Lower leg skin (tissue), 4 donors: ENCODE measurements around the gene ASH1L. TPM values are rescaled to one million over a fixed set of nuclear protein-coding genes. Genes with fewer than 3 reads are reported as not detected.

Experiments used
- DNase-seq, 2 donors: peaks; one replicate each; pipeline ENCODE4 v3.0.0-alpha.2; 2019; ENCODE audit warnings: low spot score in 2 of 2
- H3K4me3 ChIP-seq: fragments of 200-600 bp; sonication (generic); 2 replicates; pipeline ENCODE4 v1.5.1; 2017; ENCODE audit warnings: mild to moderate bottlenecking, low read depth; ENCODE audit not compliant: poor library complexity, severe bottlenecking
- CTCF ChIP-seq, 3 donors: fragments of 450-650 bp; IDR thresholded peaks; one replicate each; pipeline ENCODE4 v1.5.1; 2016; ENCODE audit warnings: antibody characterized with exemption in 3 of 3, mild to moderate bottlenecking in 3 of 3, moderate library complexity in 2 of 3
- POLR2A ChIP-seq, 2 donors: fragments of 450-650 bp; IDR thresholded peaks; one replicate each; pipeline ENCODE4 v1.6.1; 2016 to 2017; ENCODE audit warnings: antibody characterized with exemption in 2 of 2, mild to moderate bottlenecking in 1 of 2, moderate library complexity in 1 of 2
- WGBS, 2 donors: methylation state at CpG; one replicate each; pipeline ENCODE4 v1.1.5; 2018; 5-methylcytosine and 5-hydroxymethylcytosine counted together
- intact Hi-C: fragments of 100-400 bp; cut with DNase I; formaldehyde crosslinking; loops from one replicate; pipeline ENCODE4 v1.15.0; 2023; ENCODE audit warnings: low total_unique reads
- total RNA-seq, 4 donors: library from RNA; depleted of rRNA; stranded (reverse); fragments of >200 nt; gene quantifications; one replicate each; pipeline ENCODE4 v1.1.0, GENCODE V29; 2016

The ASH1L gene
- total RNA-seq, 4 donors from 2014 or later = 40.6 to 59.4 (median 49.9) TPM

GRCh38 chr1:155308493-155309422 lies 253.8 kb downstream of the ASH1L start, which contains the start of gene FDPS:
TSS of gene FDPS (plus strand) at chr1:155308866. CDS start at chr1:155309790, 924 bp downstream.
- peak within 1 kb of the TSS; percentile 71 for H3K4me3 ChIP-seq
- peak; percentile 99 to 100 for DNase-seq
- 0% methylated on average over 38 to 50 of the region's 51 CpGs for WGBS, 2 donors
- intact Hi-C loops = no loop called here
- TF ChIP-seq CTCF (IDR thresholded peaks at IDR 0.05) = no peak
- TF ChIP-seq POLR2A (IDR thresholded peaks at IDR 0.05) = peak in 1 of 2 donors; percentile 2

- intact Hi-C loops = no loop called here
- no peak for DNase-seq
- TF ChIP-seq POLR2A (IDR thresholded peaks at IDR 0.05) (no peak), CTCF (IDR thresholded peaks at IDR 0.05) (no peak)
- no peak overlapping the region for H3K4me3 ChIP-seq
- WGBS, 2 donors = 62 to 68% methylated on average over 6 of the region's 6 CpGs
Observed at GRCh38 chr1:155307247-155307740, 255.3 kb downstream of the ASH1L start.

- intact Hi-C loops = no loop called here
- H3K4me3 ChIP-seq = no peak overlapping the region
- TF ChIP-seq CTCF (IDR thresholded peaks at IDR 0.05) (no peak), POLR2A (IDR thresholded peaks at IDR 0.05) (no peak)
- WGBS, 2 donors = 49 to 70% methylated on average over 7 of the region's 7 CpGs
- DNase-seq = no peak
Observed at GRCh38 chr1:155305881-155306391, 256.7 kb downstream of the ASH1L start.

- WGBS, 2 donors = 83 to 84% methylated on average over 11 of the region's 11 CpGs
- DNase-seq = no peak
Observed at GRCh38 chr1:155304558-155305063, 258.0 kb downstream of the ASH1L start.

GRCh38 chr1:155301342-155301841 lies 261.2 kb downstream of the ASH1L start, which contains the start of gene PKLR:
TSS of gene PKLR (minus strand) at chr1:155301438. CDS start at chr1:155301395, 43 bp downstream.
- intact Hi-C loops = no loop called here
- WGBS, 2 donors = 83 to 91% methylated on average over 5 of the region's 5 CpGs
- DNase-seq = no peak
- TF ChIP-seq POLR2A (IDR thresholded peaks at IDR 0.05) (no peak), CTCF (IDR thresholded peaks at IDR 0.05) (no peak)
- no peak within 1 kb of the TSS for H3K4me3 ChIP-seq

More at GRCh38 chr1:155304558-155305063, 258.0 kb downstream of the ASH1L start:
- intact Hi-C loops = no loop called here
- TF ChIP-seq POLR2A (IDR thresholded peaks at IDR 0.05) (no peak), CTCF (IDR thresholded peaks at IDR 0.05) (no peak)
- no peak overlapping the region for H3K4me3 ChIP-seq
